Thoracic aorta (tissue), 2 donors: Measurements from ENCODE around the gene FXYD5. TPM values are rescaled to one million over a fixed set of nuclear protein-coding genes. Genes with fewer than 3 reads are reported as not detected.

ENCODE experiments used
- ATAC-seq: fragments of 150-250 bp; one replicate; pipeline ENCODE4 v1.8.0; 2017; ENCODE audit warnings: low read depth; ENCODE audit not compliant: insufficient number of reproducible peaks, low FRiP score
- DNase-seq: peaks from one replicate; pipeline ENCODE4 v3.0.0-alpha.2; 2020; ENCODE audit warnings: low spot score
- H3K27ac ChIP-seq, 2 donors: fragments of 200-600 bp; sonication (generic); 1 replicate in 1 of 2; 2 replicates in 1 of 2; pipeline ENCODE4 v1.5.1; 2016; ENCODE audit warnings: mild to moderate bottlenecking in 2 of 2, moderate library complexity in 2 of 2
- H3K27me3 ChIP-seq: fragments of 200-600 bp; sonication (generic); replicated peaks from 2 replicates; pipeline ENCODE4 v1.6.0; 2016; ENCODE audit warnings: mild to moderate bottlenecking; ENCODE audit not compliant: insufficient read depth
- H3K36me3 ChIP-seq: fragments of 200-600 bp; sonication (generic); one replicate; pipeline ENCODE4 v1.5.1; 2016
- H3K4me1 ChIP-seq, 2 donors: fragments of 200-600 bp; sonication (generic); 1 replicate in 1 of 2; 2 replicates in 1 of 2; pipeline versions ENCODE4 v1.5.1 to v1.6.0; 2016; ENCODE audit warnings: low read depth in 2 of 2, mild to moderate bottlenecking in 1 of 2; ENCODE audit not compliant: control insufficient read depth in 1 of 2
- H3K4me3 ChIP-seq: fragments of 200-600 bp; sonication (generic); 2 replicates; pipeline ENCODE4 v1.5.1; 2016; ENCODE audit warnings: mild to moderate bottlenecking
- H3K9me3 ChIP-seq: fragments of 200-600 bp; sonication (generic); 2 replicates; pipeline ENCODE4 v1.5.1; 2016
- total RNA-seq, 2 donors: library from RNA; depleted of rRNA; stranded (reverse); fragments of >200 nt; gene quantifications; one replicate each; pipeline versions ENCODE4 v1.1.0 to v1.2.3, GENCODE V29; 2016
- TF ChIP-seq, protein P1 (sequence below): fragments of 200-600 bp; sonication (generic); IDR thresholded peaks from one replicate; pipeline ENCODE4 v1.5.1; 2019; ENCODE audit warnings: antibody characterized with exemption

The FXYD5 gene
- total RNA-seq, 2 donors from 2014 or later = 65.0 to 106 TPM

GRCh38 chr19:35155981-35156672 lies 1.6 kb downstream of the FXYD5 start:
- peak overlapping the region; percentile 85 for H3K4me3 ChIP-seq
- no peak for ATAC-seq
- H3K36me3 ChIP-seq = peaks cover 4% of the 10 kb centered on the region
- H3K27ac ChIP-seq = peak overlapping the region in 1 of 2 donors; percentile 65
- TF ChIP-seq, protein P1, sequence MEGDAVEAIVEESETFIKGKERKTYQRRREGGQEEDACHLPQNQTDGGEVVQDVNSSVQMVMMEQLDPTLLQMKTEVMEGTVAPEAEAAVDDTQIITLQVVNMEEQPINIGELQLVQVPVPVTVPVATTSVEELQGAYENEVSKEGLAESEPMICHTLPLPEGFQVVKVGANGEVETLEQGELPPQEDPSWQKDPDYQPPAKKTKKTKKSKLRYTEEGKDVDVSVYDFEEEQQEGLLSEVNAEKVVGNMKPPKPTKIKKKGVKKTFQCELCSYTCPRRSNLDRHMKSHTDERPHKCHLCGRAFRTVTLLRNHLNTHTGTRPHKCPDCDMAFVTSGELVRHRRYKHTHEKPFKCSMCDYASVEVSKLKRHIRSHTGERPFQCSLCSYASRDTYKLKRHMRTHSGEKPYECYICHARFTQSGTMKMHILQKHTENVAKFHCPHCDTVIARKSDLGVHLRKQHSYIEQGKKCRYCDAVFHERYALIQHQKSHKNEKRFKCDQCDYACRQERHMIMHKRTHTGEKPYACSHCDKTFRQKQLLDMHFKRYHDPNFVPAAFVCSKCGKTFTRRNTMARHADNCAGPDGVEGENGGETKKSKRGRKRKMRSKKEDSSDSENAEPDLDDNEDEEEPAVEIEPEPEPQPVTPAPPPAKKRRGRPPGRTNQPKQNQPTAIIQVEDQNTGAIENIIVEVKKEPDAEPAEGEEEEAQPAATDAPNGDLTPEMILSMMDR = no peak
- peaks cover 0 to 27% of the 10 kb centered on the region in 2 donors for H3K4me1 ChIP-seq
- no peaks in the 10 kb centered on the region for H3K9me3 ChIP-seq
- H3K27me3 ChIP-seq = no peaks in the 10 kb centered on the region
- no peak for DNase-seq

DNA sequence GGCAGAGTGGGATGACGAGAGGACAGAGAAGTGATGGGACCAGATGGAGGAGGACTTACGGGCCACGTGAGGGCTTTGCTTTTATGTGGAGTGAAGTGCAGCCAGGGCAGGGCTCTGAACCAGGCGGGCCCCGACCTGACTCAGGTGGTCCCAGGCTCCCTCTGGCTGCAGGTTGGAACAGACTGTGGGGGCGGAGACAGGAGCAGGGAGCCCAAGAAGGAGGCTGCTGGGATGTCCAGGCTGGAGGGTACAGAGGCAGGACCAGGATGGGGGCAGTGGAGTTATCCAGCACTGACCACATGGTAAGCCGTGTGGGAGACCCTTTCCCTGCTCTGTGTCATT lies 2.1 kb downstream of the FXYD5 start:
- H3K36me3 ChIP-seq = peaks cover 4% of the 10 kb centered on the region
- ATAC-seq = no peak
- TF ChIP-seq, protein P1 = no peak
- no peaks in the 10 kb centered on the region for H3K9me3 ChIP-seq
- H3K27me3 ChIP-seq = no peaks in the 10 kb centered on the region
- H3K4me1 ChIP-seq = peaks cover 0 to 27% of the 10 kb centered on the region in 2 donors
- H3K4me3 ChIP-seq = no peak overlapping the region
- no peak overlapping the region for H3K27ac ChIP-seq
- no peak for DNase-seq

DNA sequence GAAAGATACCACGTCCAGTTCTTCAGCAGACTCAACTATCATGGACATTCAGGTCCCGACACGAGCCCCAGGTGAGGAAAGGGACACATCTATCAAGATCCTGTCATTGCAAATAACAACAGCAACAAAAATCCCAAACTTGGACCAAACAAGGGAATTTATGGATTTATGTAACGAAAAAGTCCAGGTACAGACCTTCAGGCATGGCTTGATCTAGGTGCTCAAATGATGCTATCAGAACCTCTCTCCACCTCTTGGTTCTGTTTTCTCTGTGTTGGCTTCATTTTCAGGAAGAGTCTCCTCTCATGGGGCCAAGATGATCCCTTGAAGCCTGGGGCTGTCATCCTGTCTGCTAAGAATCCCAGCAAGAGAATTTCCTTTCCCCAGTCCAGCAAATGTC lies 2.9 kb downstream of the FXYD5 start:
- no peak overlapping the region for H3K27ac ChIP-seq
- no peak for DNase-seq
- ATAC-seq = no peak
- peaks cover 4% of the 10 kb centered on the region for H3K36me3 ChIP-seq
- H3K27me3 ChIP-seq = no peaks in the 10 kb centered on the region
- TF ChIP-seq, protein P1 = no peak
- H3K9me3 ChIP-seq = no peaks in the 10 kb centered on the region
- H3K4me1 ChIP-seq = peaks cover 0 to 27% of the 10 kb centered on the region in 2 donors
- H3K4me3 ChIP-seq = no peak overlapping the region

DNA sequence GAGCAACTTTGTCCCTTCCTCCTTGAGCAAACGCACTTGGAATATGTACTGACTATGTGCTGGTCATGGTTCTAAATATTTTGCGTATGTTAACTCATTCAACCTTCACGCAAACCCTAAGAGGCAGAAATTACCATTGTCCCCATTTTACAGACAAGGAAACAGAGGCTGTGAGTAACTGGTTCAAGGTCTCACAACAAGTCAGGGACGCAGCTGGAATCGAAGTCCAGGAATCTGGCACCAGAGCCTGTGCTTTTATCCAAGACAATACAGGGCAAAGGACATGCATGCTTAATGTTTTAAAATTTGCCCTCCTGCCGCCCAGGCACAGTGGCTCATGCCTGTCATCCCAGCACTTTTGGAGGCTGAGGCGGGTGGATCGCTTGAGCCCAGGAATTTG lies 5.1 kb downstream of the FXYD5 start:
- Histone ChIP-seq H3K36me3 (peaks cover 11% of the 10 kb centered on the region), H3K4me1 (peaks cover 0 to 10% of the 10 kb centered on the region in 2 donors), H3K9me3 (peaks cover 5% of the 10 kb centered on the region), H3K4me3 (no peak overlapping the region), H3K27me3 (no peaks in the 10 kb centered on the region), H3K27ac (no peak overlapping the region)
- no peak for DNase-seq
- TF ChIP-seq, protein P1 = no peak
- ATAC-seq = no peak

DNA sequence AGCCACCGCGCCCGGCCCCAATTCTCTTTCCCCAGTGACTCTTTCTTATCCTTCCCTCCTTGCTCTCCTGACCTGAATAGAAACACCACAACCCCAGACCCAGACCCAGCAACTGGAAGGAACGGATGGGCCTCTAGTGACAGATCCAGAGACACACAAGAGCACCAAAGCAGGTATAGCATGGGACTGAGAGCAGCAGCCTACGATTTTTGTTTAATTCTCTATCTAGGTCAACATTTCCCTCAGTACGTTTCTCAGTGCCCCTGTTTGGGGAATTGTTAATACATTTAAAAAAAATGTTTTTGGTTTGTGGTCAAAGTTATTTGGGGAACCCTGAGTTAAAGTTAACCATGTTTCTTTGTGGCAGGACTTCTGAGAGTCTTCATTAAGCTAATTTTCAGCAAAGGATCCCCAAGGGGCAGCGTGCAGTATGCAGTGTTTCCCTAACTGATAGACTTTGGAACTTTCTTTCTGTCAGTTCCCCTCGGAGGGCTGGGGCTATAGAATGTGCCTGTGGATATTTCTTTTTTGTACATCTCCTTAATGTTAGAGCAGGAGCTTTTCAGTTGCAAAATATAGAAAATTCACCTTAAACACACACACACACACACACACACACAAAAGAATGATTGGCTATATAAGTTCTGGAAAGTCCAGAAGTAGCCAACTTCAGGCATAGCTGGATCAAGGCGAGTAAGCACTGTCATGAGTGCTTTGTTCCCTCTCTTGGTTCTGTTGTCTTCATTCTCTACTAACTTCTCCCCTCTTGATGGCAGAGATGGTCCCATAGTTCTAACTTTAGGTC lies 6.3 kb downstream of the FXYD5 start:
- Histone ChIP-seq H3K4me1 (no peaks in the 10 kb centered on the region), H3K9me3 (peaks cover 7% of the 10 kb centered on the region), H3K4me3 (no peak overlapping the region), H3K27me3 (no peaks in the 10 kb centered on the region), H3K27ac (no peak overlapping the region), H3K36me3 (peaks cover 11% of the 10 kb centered on the region)
- ATAC-seq = no peak
- TF ChIP-seq, protein P1 = no peak
- no peak for DNase-seq
